Activated CD4-positive, CD25-positive, alpha-beta regulatory T cell treated with anti-CD3 and anti-CD28 coated beads, Interleukin-2, amount 50 U/mL, for 24 hours (primary cell): ENCODE results near the gene YIPF1.
"Not testable (repeated sequence)": the region's sequence is repeated elsewhere in the genome, so short reads cannot be mapped to it uniquely, and the experiment has no call there.

Source experiments
- ATAC-seq, 2 donors: fragments of 150-1000 bp; cut with Tn5 transposase; one replicate each; pipeline ENCODE4 v1.10.0; 2021; ENCODE audit warnings: mild to moderate bottlenecking in 1 of 2, moderate library complexity in 1 of 2

The YIPF1 gene

DNA sequence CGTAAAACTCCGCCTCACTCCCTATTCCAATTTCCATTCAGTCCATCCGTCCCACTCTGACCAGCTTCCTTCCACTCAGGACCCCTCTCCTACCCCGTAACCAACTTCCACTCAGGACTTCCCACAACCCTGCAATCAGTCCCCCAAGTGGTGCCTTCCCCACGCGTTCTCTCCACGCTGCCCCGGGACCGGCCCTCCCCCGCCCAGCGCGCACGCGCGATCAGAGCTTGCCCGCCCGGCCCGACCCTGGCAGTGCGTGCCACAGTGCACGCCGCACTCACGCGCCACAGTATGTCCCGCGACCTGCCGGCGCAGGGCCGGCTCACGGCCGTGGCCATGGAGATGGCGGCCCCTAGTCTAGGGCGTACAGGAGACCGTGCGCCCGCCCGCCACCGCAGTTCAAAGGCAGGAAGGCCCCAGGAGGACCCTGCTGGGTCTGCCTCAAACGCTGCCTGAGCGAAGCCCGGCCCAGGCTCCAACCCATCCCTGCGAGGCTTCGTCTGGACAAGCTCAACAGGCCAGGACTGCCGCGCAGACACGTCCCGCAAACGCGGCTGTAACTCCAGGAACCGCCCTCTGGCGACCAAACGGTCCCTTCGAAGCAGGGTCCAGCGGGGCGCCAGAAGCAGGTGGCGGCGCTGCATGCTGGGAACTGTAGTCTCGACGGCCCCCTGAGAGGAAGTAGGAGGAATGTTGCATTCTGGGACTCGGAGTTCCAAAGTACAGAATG, 51.5 kb downstream of the YIPF1 start, which contains the start of gene NDC1:
Gene NDC1, minus strand, starts transcription at position 373 of the 730 bp plus-strand sequence. Its CDS starts 35 bp downstream, at position 338.
- peak; percentile 92 to 93 for ATAC-seq

DNA sequence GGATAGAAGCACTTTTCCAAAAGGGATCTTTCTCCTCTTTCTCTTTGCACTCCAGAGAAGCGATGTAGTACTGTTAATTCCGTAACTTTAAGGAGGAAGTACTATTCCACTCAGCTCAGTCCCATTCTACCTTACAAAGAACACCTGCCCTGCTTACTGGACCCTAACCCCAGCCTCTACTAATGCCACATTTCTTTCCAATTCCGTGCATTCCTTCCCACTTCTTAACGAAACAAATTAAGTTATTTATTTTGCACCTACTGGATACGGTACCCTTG, 52.0 kb downstream of the YIPF1 start:
- ATAC-seq, result no peak

DNA sequence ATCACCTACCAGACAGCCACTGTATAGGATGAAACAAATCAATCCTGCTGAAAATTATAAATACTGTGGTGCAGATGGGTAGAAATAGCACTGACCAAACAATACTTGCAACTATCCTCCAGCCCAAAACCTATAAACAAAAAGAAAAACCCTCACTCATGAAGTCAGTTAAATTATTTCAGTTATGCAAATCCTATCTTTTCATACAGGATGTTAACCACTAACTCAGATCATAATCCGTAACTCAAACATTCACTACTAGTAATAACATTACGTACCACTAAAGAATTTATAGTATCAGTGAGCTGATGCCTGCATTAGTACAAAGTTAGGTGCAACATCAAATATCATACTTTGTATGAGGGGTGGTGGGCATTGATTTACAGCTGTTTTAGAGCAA, 54.1 kb downstream of the YIPF1 start:
- ATAC-seq, result no peak

DNA sequence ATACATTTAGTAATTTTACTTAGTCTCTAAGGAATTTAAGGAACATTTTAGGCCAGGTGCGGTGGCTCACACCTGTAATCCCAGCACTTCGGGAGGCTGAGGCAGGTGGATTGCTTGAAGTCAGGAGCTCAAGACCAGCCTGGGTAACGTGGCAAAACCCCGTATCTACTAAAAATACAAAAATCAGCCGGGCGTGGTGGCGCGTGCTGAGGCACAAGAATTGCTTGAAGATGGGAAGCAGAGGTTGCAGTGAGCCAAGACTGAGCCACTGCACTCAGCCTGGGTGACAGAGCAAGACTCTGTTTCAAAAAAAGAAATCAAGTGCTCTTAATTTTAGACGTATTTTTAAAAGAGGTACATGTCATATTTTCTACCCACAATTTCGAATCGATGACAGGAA, 54.8 kb downstream of the YIPF1 start:
- ATAC-seq, result no peak

DNA sequence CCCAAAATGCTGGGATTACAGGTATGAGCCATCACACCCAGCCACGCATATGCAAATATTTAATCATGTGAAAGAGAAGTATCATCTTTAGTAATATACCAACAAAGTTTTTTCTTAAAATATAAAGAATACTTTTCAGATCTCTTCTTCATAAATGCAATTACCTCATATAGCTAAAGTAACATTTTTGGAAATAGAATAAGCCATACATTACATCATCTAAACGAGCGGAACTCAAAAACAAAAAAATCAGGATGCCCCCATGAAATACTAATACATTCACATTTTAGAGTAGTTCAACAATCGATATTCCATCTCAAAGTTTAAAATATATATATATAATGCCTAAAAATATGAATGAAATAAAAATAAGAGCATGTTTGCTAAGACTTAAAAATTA, 56.2 kb downstream of the YIPF1 start:
- no peak for ATAC-seq

DNA sequence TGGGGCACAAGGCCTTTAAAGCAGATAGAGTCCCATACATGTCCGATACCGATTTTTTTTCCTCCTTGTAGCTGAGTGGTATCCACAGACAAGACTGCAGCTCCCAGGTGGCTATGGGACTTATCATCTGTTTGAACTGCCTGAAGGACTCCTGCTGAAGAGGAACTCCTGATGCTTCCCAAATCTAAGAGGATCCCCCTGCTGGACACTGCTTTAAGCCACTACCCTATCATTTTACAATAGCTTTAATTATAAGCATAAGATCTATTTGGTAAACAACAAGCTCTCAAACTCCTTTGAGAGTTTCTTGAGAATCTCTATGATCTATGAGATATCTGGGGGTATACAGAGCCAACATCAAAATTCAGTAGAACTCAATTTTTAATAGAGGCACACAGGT, 63.2 kb downstream of the YIPF1 start:
- no peak for ATAC-seq

DNA sequence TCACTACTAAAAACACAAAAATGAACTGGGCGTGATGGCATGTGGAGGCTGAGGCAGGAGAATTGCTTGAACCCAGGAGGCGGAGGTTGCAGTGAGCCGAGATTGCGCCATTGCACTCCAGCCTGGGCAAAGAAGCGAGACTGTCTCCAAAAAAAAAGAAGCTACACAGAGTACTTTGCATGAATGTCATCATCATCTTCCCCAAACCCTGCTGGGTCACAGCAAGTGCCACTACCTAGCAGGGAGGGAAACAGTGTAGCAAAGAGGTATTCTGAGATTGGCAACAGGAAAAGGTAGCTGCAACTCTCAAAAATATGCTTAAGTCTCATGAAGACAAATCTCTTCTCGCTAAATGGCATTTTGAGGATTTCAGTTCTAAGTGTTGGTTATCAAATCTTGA, 64.3 kb downstream of the YIPF1 start:
- ATAC-seq, result no peak

DNA sequence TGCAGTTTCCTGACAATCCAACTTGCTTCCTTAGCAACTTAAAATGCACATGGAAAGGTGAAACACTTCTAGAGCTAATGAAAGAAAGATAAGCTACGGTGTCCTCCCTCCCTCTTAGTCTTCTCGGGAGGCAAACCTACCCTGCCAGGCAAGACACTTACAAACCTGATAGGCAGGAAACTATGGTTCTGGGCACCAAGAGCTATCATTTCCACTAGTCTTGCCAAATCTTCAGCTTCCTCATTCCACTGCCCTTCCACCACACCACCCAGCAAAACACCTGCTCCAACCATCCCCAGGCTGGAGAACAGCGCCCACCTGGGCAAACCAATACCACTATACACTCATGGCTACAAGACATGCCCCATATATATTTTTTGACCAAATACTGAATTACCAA, 66.7 kb downstream of the YIPF1 start:
- no peak for ATAC-seq

DNA sequence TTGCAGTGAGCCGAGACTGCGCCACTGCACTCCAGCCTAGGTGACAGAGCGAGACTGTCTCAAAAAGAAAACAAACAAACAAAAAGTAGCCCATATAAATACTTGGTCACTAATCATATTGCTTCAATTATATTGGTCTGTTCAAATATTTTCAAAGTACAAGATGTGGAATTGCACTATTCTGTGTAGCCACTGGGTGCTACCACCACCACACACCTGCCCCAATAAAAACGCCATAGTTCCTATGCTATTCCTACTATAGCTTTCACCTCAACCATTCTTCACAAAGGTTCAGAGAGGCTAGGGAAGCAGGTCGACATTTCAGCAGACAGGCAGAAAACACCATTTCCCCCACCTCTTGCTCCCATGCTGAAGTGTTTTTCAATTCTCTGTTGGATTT, 68.2 kb downstream of the YIPF1 start:
- ATAC-seq, result no peak

DNA sequence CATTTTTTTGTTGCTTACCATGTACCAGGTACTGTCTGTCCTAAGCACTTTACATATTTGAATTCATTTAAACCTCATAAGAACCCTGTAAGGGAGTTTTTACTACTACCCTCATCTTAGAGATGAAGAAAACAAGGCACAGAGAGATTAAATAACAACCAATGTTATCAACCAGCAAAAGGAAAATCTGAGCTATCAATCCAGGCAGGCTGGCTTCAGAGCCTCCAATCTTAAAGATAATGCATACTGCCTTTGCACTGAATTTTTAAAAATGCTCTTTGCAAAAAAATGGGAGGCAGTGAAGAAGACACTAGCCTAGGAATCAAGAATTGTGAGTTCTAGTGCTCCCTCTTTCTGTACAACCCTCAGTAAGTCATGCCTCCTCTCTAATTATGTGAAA, 70.2 kb downstream of the YIPF1 start:
- ATAC-seq, result no peak

DNA sequence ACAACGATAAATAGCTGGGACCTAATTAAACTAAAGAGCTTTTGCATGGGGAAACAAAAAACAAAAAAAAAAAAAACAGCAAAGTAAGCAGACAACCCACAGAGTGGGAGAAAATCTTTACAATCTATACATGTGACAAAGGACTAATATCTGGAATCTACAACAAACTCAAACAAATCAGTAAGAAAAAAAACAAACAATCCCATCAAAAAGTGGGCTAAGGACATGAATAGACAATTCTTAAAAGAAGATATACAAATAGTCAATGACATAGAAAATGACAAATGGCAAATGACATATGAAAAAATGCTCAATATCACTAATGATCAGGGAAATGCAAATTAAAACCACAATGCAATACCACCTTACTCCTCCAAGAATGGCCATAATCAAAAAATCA, 73.0 kb downstream of the YIPF1 start:
- ATAC-seq, result not testable (repeated sequence)

DNA sequence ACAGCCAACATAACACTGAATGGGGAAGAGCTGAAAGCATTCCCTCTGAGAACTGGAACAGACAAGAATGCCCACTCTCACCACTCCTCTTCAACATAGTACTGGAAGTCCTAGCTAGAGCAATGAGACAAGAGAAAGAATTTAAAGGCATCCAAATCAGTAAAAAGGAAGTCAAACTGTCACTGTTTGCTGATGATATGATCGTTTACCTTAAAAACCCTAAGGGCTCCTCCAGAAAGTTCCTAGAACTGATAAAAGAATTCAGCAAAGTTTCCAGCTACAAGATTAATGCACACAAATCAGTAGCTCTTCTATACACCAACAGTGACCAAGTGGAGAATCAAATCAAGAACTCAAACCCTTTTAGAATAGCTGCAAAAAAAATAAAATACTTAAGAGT, 74.1 kb downstream of the YIPF1 start:
- not testable (repeated sequence) for ATAC-seq

DNA sequence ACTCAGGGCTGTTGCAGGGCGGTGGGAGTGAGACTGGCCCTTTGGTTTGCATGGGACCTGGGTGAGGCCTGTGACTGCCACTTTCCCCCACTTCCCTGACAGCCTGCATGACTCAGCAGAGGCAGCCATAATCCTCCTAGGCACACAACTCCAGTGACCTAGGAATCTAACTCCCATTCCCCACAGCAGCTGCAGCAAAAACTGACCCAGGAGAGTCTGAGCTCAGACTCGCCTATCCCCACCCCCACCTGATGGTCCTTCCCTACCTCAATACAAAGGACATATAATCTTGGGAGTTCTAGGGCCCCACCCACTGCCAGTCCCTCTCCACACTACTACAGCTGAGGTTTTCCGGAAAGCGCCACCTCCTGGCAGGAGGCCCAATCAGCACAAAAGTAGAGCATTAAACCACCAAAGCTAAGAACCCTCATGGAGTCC, 78.2 kb downstream of the YIPF1 start:
- no peak for ATAC-seq

DNA sequence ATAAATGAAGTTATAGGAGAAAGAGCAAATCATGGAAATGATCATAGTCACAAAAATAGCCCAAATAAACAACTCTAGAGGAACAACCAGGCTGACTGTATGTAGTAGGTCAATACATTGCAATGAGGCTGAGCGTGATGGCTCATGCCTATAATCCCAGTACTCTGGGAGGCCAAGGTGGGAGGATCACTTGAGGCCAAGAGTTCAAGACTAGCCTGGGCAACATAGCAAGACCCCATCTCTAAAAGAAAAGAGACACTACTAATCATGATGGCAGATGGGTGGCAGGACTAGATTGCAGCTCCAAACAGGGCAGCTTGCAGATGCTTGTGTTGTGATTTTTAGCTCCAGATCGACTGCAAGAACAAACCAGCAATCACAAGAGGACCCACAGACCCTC, 79.1 kb downstream of the YIPF1 start:
- no peak for ATAC-seq

DNA sequence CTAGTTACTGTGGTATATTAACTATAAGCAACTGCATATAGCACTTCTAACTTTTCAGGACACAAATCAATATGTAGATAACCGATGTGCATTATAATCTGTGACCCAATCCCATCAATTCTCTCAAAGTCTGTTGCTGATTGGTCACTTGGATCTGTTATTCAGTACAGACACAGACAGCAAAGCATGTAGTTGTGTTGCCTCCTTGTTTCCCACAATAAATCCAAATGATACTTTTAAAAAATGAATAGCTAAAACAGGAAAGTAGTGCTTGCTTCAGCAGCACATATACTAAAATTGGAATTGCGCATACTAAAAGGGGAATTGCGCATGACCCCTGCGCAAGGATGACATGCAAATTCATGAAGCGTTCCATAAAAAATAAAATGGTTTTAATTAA, 79.6 kb downstream of the YIPF1 start:
- ATAC-seq, result no peak

DNA sequence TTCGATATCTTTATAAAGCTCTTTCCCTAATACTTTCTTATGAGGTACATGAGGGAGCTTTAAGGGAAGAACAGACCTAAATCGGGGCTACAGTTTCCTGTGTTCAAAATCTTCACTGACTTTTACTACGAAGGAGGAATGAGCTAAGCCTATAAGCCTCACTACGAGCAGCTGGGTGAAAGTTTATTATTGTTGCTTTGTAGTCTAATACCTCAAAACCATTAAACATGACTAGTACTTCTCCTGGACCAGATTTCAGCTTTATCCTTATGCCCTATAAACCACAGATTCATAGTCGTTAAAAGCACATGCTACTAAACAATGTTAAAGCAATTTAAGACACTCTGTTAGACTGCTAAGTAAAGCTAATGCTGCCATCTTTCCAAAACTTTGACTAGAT, 81.7 kb downstream of the YIPF1 start:
- ATAC-seq, result no peak

DNA sequence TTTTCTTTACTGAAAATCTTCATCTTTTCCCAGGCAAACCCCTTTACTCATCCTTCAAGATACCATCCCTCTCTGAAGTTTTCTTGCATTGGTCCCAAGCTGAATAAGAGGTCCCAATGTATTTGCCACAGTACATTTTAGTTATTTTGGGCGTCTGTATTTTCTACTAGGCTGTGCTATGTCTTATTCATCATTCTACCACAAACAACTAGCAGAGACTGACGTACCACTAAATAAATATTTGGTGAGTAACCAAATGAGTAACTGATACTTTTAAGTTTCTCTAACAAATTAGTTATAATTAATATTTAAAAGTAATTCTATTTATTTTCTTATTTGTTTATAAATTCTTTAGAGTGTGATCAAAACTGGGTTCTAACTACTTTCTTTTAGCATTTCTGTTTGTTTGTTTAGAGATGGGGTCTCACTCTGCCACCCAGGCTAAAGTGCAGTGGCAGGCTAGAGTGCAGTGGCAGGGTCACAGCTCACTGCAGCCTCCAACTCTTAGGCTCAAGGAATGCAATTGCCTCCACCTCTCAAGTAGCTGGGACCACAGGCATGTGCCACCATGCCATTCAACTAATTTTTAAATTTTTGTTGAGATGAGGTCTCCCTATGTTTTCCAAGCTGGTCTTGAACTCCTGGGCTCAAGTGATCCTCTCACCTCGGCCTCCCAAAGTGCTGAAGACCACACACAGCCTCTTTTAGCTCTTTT, 84.6 kb downstream of the YIPF1 start:
- no peak for ATAC-seq

DNA sequence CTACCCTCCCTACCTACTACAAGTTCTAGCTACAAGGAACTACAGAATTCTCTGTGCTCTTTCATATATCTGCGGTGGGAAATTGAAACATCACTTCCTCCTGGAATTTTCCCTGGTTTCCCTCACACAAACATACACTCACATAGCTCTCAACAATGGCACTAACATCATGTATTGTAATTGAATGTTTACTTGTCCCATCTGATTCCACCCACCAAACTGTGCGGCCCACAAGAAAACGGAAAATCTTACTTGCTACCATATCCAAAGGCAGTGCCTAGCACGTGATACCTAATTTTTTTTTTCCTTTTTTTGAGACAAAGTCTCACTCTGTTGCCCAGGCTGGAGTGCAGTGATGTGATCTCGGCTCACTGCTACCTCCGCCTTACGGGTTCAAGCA, 85.4 kb downstream of the YIPF1 start:
- no peak for ATAC-seq
